EH (cell line): ENCODE data around the gene SP3.

Experiments
- DNase-seq: peaks from one replicate; pipeline ENCODE4 v3.0.0-alpha.2; 2015; ENCODE audit warnings: low read depth

The SP3 gene

DNA sequence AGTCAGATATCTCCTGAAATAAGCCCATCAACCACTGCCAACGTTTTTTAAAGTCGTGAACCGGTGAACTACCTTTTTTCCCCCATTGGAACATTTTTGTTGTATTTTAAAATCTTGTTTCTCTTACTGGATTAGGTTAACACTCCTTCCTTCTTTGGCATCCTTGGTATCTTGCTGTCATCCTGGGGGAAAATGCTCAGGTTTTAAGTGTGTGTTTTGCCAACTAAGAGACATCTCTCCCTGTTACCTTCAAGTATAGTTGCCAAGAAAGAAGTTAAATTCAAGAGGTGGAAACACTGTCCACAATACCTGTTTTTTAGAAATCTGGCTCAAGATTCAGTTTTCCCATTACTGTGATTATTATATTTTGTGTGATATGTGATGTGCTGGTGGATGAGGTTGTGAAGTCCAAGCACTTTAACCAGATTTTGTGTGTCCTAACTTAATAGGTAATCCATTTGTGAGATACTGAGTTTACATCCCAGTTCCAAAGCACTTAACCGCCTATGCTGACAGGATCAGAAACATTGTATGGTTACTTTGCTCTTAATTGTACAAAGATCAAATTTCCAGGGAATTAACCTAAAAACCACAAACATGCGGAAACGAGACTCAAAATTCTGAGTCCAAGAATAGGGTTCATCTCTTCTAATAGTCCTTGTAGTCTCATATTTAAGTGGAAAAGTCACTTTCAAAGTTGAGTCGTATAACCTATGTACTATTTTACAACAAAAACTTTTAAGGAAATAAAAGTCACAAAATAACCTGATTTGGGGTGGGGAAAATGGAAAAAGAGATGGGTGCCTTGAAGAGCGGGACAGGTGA is 1.3 kb upstream of the SP3 start:
- DNase-seq, result peak; percentile 34

- peak; percentile 94 for DNase-seq
Measured at GRCh38 chr2:173964565-173965371, 405 bp downstream of the SP3 start.

DNA sequence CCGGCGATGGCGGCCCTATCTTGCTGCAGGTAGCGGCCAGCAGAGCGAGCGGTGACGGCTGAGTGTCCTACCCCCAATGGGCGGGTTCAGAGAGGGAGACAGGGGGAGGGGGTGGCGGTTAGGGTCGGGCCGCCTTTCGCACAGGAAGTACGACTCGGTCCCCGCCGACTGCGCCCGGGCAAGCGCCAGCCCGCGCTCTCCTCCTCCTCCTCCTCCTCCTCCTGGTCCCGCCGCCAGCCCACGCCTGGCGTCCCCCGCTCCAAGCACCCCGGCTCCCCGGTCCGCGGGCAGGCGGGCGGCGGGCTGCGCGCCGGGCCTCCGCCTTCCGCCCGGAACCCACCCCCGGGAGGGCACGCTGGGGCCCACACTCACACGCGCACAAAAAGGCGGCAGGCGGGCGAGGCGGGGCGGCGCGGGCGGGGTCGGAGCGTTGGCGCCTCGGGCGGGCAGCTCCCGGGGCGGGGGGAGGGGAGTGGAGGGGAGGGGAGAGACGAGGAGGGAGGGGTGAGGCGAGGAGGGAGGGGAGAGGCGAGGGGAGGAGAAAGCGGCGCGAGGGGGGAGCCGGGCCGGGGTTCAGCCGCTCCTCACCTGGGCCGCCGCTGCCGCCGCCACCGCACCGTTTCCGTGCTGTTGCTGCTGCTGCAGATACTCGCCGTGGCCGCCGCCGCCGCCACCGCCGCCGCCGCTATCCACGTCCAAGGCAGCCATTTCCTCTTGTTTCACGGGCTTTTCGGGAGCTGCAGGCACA is 1.2 kb downstream of the SP3 start:
- DNase-seq, result peak; percentile 89

DNA sequence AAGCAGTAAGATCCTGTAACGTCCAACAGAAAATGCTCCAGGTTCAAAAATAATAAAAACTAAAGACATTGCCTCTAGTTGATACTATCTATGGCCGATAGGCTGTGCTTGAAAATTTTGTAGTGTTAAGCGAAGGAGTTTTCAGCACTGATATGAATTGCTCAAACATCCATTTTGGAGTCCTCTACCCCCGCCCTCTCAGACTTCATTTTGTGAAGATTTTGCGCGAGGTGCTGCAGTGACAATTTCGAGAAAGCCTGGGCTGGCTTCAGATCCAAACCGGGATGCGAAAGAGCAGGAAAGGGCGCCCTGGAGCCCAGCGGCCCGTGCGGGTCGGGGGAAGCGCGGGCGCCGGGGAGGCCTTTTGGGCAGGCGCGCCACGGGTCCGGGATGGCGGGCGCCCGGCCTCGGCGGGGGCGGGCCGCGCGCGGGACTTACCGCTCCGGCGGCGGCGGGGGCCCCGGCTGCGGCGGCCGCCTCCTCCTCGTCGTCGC is 1.8 kb downstream of the SP3 start:
- DNase-seq, result peak; percentile 77

GRCh38 chr2:173962583-173963110 is 2.5 kb downstream of the SP3 start:
- DNase-seq, result no peak

DNA sequence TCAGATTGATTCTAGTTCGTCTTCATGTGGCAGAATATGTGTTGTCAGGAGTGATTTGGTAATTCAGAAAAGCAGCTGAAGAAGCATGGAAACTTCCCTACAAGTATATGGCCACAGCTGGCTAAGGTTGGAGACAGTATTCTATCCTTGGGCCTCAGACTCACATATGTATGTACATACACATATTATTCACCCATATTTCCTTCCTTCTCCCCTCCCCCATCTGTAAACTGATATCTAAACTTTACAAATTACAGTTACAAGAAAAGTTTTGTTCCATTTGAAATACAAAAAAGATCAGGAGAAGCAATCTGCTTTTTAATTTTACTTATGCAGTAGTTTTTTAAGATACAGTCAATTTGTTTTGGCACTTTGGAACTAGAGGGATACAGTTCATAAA is 3.1 kb downstream of the SP3 start:
- DNase-seq, result no peak

- peak; percentile 43 for DNase-seq
Measured at GRCh38 chr2:173961346-173961705, 3.8 kb downstream of the SP3 start.

DNA sequence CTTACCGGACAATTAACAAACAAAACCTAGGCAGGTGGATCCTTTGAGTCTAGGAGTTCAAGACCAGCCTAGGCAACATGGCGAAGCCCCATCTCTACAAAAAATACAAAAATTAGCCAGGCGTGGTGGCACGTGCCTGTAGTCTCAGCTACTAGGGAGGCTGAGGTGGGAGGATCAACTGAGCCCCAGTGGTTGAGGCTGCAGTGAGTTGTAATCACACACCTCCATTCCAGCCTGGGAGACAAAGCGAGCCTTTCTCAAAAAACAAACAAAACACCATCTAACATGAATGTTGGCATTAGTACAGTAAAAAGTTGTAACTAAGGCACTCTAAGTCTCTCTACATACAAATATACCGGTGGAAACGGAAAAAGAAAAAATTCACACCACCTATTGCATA is 5.3 kb downstream of the SP3 start:
- DNase-seq, result no peak

- DNase-seq, result no peak
Measured at GRCh38 chr2:173959358-173959884, 5.8 kb downstream of the SP3 start.

- DNase-seq, result no peak
Measured at GRCh38 chr2:173958198-173958846, 6.9 kb downstream of the SP3 start.

DNA sequence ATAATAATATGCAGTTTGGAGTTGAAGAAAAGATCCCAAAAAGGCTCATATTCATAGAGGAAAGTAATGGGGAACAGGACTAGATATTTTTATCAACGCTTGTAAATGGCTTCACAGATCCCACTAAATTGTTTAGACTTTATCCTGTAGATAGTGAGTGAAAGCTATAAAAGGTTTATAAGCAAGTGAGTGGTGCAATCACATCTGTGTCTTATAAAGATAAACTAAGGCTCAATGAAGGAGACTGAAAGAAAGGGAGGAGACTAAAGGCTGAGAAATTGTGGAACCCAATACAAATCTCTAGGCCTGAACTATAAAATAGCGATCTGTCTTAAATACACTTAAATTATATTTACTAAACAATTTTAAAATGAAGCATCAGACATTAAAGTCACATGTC is 7.7 kb downstream of the SP3 start:
- peak; percentile 48 for DNase-seq

DNA sequence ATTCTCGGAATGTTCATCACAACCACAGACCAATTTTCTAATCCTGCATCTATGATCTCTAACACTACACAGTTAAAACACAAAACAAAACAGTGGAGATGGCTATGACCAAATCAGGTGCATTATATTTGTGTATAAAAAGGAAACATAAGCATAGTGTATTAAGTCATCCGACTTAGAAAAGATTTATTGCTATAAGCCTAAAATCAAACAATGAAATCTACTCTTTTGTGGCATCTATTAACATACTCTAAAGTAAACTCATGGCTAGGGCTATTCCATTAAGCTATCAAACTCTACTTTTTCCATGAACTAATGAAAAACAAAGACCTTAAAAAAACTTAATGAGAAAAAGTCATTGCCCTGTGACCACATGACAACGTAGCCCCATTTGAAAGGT is 8.7 kb downstream of the SP3 start:
- peak; percentile 40 for DNase-seq

DNA sequence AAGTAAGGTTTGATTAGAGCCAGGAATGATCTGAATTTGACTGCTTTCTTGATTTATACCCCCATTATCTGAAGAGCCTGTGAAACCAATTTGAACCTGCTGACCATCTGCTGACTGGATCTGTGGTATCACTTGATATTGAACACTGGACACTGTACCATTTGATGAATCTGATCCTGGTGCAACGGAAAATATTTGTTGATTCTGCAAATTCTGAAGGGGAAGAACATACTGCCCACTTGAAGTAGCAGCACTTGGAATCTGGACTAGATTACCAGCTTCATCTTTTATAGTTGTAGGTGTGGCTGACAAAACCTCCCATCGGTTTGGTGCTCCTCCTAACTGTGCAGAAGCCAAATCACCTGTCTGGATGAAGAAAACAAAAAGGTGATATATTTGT is 9.3 kb downstream of the SP3 start:
- DNase-seq, result no peak

DNA sequence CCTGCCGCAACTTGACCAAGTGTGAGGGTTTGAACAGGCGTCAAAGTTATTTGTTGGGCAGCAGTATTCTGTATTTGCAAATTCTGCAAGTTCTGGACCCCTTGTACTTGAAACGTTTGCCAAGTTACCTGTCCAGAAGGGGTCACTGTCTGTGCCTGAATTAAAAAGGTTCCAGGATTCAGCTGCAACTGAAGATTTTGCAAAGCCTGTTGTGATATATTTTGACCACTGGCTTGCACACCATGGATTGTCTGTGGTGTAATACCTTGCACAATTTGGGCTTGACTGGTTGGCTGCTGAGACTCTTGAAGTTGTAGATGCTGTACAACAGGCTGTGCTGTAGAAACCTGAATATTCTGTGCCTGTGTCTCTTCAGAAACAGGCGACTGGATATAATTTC is 10.2 kb downstream of the SP3 start:
- DNase-seq, result no peak

DNA sequence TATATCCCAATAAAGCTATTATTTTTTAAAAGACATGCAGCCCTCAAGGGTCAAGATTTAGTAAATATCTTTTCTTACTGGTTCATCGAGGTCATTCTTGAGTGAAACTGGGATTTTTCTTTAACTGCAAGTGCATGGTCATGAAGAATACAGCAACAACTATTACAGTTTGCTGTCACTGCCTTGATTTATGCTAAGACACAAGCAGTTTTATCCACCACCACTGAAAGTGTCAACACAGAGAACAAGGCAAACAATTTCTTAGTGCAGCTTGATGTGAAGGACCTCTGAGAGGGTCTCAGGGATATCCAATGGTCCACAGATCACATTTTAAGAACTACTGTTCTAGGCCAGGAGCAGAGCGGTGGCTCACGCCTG is 12.1 kb downstream of the SP3 start:
- no peak for DNase-seq

GRCh38 chr2:173952267-173953046 is 12.7 kb downstream of the SP3 start:
- no peak for DNase-seq

DNA sequence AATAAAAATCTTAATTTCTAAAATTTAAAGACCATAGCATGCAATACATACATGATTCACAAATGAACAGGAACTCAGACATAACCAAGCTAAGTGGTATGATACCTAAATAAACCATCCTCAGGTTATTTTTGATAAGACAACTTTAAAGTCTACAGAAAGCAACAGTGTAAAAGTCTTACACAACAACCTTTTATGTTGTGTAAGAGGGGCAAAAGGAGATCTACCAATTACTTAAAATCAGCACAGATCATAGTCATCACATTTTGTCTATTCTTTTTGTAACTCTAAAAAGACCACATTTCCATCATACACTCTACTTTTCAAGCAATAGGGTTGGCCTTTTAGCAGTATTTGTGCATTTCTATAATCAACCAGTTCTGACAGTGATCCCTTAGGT is 16.3 kb downstream of the SP3 start:
- DNase-seq, result no peak

DNA sequence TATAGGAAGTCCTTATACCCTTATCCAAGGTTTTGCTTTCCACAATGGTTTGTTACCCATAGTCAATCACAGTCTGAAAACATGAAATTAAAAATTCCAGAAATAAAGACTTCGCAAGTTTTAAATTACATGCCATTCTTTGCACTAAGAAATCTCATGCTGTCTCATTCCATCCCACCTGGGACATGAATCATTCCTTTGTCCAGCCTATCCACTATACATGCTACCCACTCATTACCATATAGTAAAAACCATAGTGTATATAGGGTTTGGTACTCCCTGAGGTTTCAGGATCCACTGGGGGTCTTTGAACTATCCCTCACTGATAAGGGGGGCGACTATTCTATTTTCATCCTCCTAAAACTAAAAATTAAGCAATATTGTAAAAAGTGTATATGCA is 17.0 kb downstream of the SP3 start:
- no peak for DNase-seq

DNA sequence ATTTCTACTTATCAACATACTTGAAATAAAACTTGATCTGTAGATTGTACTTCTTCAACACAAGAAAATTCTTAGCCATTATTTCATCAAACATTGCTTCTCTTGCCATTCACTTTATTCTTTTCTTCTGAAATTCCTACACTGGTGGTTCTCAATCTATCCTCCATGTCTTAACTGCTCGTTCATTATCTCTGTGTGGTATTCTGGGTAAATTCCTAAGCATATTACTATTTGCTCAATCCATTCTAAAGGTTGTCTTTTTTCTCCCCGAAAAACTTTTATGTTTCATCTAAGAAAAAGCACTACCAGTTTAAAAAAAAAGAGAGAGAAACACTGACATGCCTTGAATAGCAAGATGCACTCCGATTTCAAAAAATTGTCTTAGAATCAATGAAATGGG is 18.0 kb downstream of the SP3 start:
- no peak for DNase-seq

- DNase-seq, result no peak
Measured at GRCh38 chr2:173943738-173944137, 21.4 kb downstream of the SP3 start.
